HG03196 (cell line): ENCODE results near the gene F7.

Experiments
- ATAC-seq: cut with Tn5 transposase; IDR thresholded peaks from one replicate; pipeline ENCODE4 v1.9.1; 2021; ENCODE audit not compliant: unreplicated experiment

The F7 gene

DNA sequence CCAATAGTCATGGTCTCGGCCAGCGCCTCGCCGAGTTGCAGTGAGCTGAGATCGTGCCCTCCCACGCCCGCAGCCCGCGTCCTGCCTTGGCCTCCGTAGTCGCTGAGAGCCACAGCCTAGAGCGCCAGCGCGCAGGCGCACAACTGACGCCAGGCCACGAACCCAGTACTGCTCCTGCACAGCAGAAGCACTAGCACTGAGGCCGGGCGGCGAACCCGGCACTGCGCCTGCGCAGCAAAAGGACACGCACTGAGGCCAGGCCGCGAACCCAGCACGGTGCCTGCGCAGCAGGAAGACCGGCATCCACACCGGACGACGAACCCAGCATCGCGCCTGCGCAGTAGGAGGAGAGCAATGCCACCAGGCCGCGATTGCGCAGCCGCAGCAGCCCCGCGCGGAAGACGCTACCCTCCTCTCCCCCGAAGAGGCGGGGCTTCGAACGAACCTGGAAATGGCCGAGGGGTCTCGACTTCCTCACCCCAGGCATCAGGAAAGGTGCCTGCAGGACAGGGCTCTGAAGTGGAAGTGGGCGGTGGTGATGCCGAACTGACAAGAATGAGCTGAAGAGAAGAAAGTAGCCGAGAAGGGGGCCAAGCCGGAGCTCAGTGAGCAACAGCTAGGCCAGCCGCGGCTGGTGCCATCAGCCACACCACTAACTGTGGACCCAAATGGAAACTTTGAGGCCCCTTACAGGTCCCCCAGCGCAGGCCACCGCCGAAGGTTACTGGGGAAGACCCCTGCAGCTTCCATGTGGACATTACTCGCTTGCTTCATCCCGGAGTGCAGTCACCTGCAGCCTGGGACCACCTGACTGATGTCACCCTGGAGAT lies 24.5 kb downstream of the F7 start:
- ATAC-seq = no peak

DNA sequence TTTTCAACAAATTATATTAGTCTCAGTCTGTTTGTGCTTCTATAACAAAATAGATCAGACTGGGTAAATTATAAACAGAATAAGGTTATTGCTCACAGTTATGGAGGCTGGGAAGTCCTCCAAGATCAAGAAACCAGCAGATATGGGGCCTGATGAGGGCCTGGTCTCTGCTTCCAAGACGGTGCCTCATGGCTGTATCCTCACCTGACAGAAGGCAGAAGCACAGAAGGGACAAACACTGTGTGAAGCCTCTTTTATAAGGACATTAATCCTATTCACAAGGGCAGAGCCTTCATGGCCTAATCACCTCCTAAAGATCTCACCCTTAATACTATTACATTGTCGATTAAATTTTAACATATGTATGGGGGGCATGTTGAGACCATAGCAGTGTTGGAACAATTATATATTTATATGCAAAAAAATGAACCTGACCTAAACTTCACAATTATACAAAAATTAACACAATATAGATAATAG lies 29.7 kb downstream of the F7 start:
- ATAC-seq = no peak

DNA sequence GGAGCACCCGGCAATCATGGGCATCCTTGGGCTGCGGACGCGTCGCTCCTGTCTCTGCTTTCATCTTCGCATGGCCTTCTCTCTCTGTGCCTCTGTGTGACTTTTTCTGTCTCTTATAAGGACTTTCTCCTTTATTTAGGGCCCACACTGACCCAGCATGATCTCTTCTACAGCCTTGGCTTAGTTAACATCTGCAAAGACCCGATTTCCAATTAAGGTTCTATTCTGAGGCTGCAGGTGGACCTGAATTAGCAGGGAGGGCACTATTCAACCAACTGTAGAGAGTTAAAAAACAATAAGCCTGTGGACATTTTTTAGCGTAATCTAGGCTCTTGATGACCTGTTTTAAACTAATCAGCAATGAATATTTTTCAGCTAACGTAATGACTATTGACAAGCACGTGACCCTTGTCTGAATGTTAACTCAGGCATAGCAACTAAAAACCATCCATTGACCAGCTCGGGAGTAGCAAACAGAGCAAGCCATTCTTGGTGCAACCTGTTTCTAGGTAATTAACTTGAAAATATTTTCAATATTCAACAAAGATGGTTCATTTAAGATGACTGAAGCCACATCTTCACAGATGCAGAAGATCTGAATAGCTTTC lies 32.2 kb downstream of the F7 start:
- no peak for ATAC-seq

DNA sequence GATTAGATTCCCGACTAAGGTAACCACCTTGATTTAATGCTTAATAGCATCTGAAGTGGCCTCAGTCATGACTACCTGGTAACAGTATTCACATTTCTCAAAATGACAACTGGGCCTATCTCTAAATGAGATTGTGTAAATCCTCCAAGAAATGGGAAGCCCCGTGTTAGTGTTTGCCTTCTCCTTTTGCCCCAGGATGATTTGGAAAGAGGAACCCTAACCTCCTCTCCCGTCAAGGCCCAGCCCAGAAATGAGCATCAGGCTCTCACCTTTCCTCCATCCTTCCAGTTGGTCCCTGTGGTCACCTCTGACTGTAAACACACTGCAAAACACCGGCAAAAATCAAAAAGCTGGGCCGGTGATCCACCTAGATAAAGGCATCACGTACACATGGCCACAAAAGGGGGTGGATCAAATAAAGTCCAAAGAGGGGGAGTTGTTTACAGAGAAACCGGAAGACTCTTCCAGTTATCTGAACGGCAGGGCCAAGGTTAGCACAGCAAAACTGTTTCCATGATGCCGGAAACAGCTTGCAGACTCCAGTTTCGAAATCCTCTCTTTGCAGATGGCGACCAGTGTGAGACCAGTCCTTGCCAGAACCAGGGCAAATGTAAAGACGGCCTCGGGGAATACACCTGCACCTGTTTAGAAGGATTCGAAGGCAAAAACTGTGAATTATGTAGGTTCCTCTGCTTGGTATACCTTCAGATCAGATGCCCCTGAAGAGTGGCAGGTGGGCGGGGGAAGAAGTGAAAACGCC lies 33.4 kb downstream of the F7 start:
- no peak for ATAC-seq

DNA sequence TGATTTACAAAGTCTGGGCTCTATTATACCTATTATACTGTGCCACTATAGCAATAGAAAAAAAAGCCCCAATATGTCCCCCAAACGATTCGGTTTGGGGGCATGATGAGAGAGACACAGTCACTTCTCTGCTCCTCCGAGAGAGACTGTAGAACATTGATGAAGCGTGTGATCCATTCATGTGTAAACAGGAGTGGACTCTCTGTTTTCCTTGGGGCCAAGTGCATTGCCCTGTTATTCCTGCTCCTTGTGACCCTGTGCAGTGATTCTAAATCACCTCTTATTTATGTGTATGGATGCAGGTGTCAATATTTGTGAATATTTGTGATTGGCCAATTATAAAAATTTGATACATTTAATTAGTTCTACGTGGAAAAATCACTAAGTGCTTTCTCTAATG lies 34.0 kb downstream of the F7 start:
- no peak for ATAC-seq

DNA sequence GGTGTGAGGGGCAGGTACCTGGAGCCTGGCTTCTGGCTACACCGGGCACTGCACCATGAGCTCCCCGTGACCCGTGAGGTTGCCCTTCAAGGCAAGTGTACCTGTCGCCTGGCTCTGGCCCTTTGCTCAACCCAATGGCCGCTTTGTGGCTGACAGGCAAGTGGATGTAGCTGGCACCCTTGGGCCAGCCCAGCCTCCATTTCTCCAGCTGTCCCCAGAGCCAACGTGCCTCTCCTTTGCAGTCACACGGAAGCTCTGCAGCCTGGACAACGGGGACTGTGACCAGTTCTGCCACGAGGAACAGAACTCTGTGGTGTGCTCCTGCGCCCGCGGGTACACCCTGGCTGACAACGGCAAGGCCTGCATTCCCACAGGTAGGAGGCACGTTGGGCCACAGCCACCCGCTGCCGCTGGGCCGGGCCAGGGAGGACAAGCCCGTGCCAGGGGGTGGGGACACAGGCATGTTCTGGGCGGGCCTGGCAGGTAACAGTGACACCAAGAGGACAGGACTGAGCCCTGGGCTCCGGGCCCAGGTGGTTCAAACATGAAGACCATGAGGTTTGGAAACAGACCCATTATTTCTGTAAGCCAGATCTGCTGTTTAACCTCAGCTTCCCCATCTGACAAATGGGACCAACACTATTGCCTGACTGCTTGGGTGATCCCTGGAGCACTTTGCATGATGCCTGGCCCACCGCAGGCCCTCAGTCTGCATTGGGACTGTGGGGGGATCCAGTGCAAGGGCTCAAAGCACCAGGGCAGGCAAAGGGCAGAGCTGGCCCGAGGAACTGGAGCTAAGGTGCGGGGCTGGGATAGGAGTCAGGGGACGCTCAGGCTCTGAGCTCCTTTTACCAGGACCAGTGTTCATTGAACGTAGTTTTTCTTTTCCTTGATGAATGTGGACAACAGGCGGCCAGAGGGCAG lies 35.3 kb downstream of the F7 start:
- ATAC-seq = no peak

DNA sequence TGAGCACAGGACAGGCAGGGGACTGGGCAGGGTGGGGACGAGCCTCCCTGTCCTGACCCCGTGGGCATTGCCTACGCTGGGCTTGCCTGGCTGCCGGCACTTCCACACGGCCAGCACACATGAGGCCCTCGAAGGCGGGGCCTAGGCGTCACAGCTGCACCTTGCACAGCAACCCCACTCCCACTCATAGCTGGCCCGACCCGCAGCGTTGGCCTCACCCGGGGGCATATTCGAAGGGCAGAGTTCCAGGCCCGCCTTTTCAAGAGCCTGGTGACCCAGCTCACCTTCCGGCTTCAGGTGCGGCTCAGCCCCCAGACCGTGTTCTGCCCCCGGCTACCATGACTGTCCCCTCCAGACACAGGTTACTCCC lies 36.0 kb downstream of the F7 start:
- ATAC-seq = no peak

DNA sequence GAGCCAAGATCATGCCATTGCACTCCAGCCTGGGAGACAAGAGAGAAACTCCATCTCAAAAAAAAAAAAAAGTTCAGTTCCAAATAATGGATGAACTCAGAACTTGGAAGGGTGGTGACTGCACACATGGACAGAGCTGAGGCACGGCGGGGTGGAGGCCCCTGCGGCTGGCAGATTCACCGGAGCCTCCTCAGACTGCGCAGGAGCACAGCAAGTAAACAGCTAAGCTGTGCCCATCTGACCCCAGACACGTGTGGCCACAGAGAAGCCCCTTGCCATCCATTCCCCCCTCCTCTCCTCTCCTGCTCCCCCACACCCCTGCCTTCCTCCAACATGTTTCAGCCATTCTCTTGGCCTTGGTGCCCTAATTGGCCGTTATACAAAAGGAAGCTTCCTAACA lies 37.3 kb downstream of the F7 start:
- ATAC-seq = no peak

DNA sequence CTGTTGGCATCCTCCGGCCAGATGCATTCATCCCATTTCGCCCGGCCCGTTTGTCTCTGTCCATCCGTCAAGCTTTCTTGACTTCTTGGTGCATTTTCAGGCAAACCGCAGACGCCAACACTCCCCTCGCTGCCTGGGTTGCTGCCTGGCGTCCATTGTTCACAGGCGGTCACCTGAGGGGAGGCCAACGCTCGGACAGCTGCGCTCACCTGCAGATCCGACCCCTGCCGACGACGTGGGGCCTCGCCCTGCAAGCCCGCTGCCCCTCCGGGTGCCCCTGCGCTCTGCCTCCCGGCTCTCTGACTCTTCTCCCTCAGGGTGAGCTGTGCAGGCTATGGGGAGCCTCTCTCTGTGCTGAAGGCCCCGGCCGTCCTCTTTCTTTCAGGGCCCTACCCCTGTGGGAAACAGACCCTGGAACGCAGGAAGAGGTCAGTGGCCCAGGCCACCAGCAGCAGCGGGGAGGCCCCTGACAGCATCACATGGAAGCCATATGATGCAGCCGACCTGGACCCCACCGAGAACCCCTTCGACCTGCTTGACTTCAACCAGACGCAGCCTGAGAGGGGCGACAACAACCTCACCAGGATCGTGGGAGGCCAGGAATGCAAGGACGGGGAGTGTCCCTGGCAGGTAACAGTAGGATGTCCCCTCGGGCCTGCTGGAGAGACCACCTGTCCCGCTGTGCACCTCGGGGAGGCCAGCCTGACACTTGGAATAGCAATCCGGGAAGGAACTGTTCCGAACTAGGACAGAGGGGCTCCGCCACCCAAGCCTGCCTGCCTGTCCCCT lies 38.1 kb downstream of the F7 start:
- no peak for ATAC-seq

DNA sequence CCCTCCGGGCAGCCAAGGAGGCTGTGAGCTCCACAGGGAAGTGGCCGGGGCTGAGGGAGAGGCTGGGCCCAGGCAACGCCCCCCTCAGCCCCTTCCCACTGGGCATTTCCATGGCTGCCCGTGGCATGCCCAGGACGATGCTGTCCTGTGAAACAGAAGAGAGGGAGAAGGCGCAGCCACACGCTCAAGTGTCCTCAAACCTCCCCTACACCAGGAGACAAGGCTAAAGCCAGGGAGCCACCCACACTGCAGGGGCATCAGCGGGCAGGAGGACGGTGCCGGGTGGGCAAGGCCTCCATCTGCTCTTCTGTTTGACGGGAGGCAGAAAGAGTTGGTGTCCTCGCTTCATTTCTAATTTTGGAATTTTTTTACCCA lies 38.7 kb downstream of the F7 start:
- ATAC-seq = no peak

DNA sequence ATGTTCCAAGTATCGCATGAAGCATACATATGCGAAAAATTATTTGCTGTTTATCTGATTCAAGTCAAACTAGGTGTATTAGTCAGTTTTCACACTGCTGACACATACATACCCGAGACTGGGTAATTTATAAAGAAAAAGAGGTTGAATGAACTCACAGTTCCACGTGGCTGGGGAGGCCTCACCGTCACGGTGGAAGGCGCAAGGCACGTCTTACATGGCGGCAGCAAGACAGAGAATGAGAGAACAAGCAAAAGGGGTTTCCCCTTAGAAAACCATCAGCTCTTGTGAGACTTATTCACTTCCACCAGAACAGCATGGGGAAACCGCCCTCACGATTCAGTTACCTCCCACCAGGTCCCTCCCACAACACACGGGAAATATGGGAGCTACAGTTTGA lies 39.9 kb downstream of the F7 start:
- no peak for ATAC-seq

DNA sequence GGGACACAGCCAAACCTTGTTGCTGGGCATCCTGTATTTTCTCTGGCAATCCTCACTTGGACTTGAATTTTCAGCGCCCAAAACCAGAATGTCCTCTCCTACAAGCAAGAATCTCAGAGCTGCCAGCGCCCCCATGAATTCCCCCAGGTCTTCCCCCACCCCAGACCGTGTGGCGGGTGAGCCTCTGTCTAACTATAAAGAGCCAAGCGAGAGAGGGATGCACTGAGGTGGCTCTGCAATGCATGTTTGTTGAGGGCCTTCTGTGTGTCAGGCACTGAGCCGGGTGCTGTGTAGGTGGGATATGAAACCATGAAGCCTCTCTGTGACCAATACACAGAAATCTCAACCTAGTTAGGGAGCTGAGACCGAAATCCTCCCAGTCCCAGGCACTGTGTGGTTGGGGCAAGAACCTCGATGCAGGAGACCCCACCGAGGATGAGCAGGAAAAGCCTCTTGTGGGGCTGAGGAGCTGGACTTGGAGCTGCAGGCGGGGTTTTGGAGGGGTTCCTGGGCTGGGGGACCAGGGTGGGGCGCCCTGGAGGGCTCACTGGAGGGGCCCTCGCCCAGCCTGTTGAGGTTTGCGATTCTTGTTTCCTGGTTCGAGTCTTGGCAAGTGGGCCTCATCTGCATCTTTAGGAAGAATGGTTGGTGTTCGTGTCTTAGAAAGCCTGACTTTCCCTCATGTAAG lies 40.5 kb downstream of the F7 start:
- ATAC-seq = no peak

DNA sequence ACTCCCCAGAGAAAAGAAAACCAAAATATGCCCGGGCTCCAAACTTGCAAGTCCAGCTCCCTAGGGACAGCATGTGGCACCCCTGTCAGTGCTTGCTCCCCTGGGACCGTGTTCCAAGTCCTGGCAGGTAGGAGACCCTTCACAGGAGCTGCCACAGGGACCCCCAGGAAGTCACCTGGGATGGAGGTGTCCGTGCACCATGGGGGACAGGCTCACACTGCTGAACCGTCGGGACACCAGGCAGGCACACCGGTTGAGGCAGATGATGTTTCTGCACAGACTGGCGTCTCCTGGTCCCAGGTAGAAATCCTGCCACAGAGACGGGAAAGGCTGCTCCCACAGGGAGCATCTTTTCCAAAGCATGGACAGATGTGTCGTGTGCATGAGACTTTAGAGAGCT lies 41.2 kb downstream of the F7 start:
- no peak for ATAC-seq

DNA sequence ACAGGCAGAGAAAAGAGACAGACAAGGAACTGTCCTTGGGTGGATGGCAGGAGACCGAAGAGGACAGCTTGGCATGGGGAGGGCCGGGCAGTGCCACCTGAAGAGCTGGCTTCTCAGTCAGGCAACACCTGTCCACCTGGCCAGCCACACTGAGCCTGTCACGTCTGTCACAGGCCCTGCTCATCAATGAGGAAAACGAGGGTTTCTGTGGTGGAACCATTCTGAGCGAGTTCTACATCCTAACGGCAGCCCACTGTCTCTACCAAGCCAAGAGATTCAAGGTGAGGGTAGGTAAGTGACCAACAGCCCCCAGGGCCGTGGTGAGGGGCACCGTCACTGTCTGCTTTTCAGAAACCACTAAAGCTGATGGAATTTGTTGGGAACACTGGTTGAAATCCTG lies 41.6 kb downstream of the F7 start:
- ATAC-seq = no peak

DNA sequence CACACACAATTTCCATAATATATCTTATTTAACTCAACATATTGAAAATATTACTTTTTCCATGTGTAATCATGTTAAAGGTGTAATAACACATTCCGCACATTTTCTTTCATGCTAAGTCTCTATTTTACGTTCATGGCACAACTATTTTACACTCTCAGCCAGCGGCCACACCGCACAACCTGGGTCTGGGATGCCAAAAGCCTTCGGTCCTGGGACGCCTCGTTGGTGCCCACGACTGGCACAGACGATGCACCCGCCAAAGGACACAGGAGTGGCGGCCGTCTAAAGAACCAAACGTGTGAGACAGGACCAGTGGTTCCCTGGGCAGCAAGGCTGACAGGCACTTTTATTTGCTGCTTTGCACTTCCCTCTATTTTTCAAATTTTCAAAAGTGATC lies 42.8 kb downstream of the F7 start:
- no peak for ATAC-seq

DNA sequence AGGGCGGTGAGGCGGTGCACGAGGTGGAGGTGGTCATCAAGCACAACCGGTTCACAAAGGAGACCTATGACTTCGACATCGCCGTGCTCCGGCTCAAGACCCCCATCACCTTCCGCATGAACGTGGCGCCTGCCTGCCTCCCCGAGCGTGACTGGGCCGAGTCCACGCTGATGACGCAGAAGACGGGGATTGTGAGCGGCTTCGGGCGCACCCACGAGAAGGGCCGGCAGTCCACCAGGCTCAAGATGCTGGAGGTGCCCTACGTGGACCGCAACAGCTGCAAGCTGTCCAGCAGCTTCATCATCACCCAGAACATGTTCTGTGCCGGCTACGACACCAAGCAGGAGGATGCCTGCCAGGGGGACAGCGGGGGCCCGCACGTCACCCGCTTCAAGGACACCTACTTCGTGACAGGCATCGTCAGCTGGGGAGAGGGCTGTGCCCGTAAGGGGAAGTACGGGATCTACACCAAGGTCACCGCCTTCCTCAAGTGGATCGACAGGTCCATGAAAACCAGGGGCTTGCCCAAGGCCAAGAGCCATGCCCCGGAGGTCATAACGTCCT lies 43.4 kb downstream of the F7 start:
- no peak for ATAC-seq

DNA sequence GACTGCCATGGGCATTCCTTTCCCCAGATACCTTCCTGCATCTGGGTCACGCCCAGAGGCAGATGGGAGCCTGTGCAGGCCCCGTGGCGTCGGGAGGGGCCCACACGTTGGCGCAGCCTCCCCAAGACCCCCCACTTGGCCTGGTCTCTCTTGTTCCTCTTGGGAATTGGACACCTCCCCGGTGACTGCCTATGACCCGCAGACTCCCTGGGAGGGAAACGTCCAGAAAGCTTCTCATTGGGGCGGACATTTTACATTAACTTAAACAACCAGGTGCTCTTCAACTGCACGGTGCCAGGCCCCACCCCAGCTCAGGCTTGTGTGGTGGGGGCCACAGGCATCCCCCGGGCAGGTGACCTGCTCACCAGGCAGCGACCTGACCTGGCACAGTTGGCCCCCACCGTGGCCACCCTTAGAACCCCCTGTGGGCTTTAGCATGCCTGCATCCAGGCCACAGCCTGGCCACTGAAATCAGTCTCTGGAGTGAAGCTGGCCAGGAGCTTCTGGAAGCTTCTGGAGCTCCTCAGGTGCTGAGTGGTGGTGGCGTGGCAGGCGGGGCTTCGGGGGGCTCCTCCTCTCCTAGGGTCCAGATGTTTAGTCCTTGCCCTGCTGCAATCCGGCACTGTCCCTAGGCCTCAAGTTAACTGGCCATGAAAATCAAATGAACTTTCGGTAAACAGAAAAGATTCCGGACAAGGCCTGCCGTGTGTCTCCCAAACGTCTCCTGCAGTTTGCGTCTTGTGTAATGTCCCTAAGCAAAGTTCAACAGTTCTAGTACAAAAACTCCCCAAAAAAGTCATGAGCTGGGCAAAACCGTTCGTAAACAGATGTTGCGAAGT lies 44.3 kb downstream of the F7 start:
- ATAC-seq = no peak

DNA sequence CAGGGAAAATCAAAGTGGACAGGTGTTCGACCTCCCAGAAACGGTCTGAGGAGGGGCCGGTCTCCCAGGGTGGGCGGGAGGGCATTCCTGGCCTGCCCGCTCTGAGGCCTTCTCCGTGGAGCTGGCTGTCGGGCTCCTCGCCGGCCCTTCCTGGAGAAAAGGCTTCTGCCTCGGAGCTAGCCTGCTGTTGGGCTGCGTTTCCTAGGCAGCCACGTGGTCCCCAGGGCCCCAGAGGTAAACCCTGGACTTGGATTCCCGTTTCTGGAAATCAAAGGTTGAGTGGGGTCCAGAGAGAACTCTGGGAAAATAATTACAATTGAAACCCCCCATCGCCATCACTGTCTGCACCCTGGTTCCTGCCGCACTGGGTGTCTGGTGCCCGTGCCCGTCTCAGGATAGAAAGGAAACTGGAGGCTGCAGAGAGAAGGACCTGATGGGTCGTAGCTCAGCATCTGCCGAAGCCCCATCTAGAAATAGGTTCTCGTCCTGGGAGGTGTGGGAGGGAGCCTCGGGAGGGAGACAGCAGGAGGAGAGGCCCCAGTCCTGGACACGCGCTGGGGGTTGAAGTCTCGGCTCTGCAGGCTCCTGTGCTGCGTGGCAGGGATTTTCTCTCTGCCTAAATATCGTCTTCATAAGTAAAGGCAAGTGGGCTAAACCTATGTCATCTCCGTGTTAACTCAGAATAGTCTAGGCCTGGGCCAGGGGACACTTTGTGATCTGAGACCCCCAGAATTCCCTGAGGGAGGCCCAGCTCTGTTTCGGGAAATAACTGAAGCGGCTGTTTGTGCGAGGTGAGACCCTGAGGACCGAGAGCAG lies 45.2 kb downstream of the F7 start:
- ATAC-seq = no peak
